Stomach (tissue), 9 donors: Measurements from ENCODE around the gene ANO5. TPM values are rescaled to one million over a fixed set of nuclear protein-coding genes. Genes with fewer than 3 reads are reported as not detected.
"Not testable (repeated sequence)": the region's sequence is repeated elsewhere in the genome, so short reads cannot be mapped to it uniquely, and the experiment has no call there.

Source experiments
- DNase-seq, 2 donors: peaks; one replicate each; pipeline versions ENCODE4 v3.0.0 to v3.0.0-alpha.2; 2013 to 2019
- H3K27ac ChIP-seq, 5 donors: fragments of 200-600 bp in 4 of 5; sonication (generic) in 4 of 5; one replicate each; pipeline ENCODE4 v1.5.1; 2013 to 2019; ENCODE audit warnings: mild to moderate bottlenecking in 1 of 5, moderate library complexity in 1 of 5
- H3K27me3 ChIP-seq, 3 donors: fragments of 200-600 bp; sonication (generic); one replicate each; pipeline ENCODE4 v1.5.1; 2017 to 2019; ENCODE audit warnings: mixed run types in 1 of 3
- H3K36me3 ChIP-seq, 4 donors: fragments of 200-600 bp; sonication (generic); 1 replicate in 3 of 4; 2 replicates in 1 of 4; pipeline ENCODE4 v1.5.1; 2016 to 2019
- H3K4me1 ChIP-seq, 4 donors: fragments of 200-600 bp; sonication (generic); one replicate each; pipeline ENCODE4 v1.5.1; 2016 to 2019
- H3K4me3 ChIP-seq, 4 donors: fragments of 200-600 bp; sonication (generic) in 3 of 4; one replicate each; pipeline ENCODE4 v1.5.1; 2016 to 2019; ENCODE audit warnings: mild to moderate bottlenecking in 1 of 4
- H3K9me3 ChIP-seq, 4 donors: fragments of 200-600 bp; sonication (generic); one replicate each; pipeline ENCODE4 v1.5.1; 2016 to 2019
- EP300 ChIP-seq: sonication (generic); formaldehyde crosslinking; IDR thresholded peaks from one replicate; pipeline ENCODE4 v1.6.1; 2017; ENCODE audit warnings: antibody characterized with exemption
- POLR2A ChIP-seq, 4 donors: fragments of 450-650 bp; IDR thresholded peaks; one replicate each; pipeline ENCODE4 v1.6.1; 2016; ENCODE audit warnings: antibody characterized with exemption in 4 of 4, control low read depth in 2 of 4, mild to moderate bottlenecking in 1 of 4, moderate library complexity in 1 of 4
- POLR2AphosphoS5 ChIP-seq, 3 donors: sonication (generic); formaldehyde crosslinking; IDR thresholded peaks; one replicate each; pipeline ENCODE4 v1.6.1; 2016; ENCODE audit warnings: antibody characterized with exemption in 3 of 3
- WGBS, 5 donors: extraction: QIAGEN DNeasy Blood & Tissue Kit in 3 of 5; methylation state at CpG; one replicate each; pipeline versions ENCODE4 v1.1.5 to v1.1.7; 2013 to 2018; 5-methylcytosine and 5-hydroxymethylcytosine counted together
- intact Hi-C: fragments of 100-400 bp; cut with DNase I; formaldehyde crosslinking; loops from one replicate; pipeline ENCODE4 v1.15.1; 2023; ENCODE audit warnings: low total_unique reads
- polyA plus RNA-seq, 3 donors: library from polyadenylated mRNA; stranded (reverse); fragments of 200-250 nt; gene quantifications; one replicate each; pipeline ENCODE4 v1.2.3, GENCODE V29; 2013
- total RNA-seq, 5 donors: library from RNA; depleted of rRNA; stranded (reverse); fragments of >200 nt; gene quantifications; one replicate each; pipeline versions ENCODE4 v1.1.0 to v1.2.3, GENCODE V29; 2014 to 2016
- TF ChIP-seq, protein P1 (sequence below), 7 experiments: fragments of 450-650 bp in 4 of 7; fragments of 200-600 bp in 3 of 7; sonication (generic) in 3 of 7; IDR thresholded peaks; one replicate each; pipeline ENCODE4 v1.5.1; 2016 to 2019; ENCODE audit warnings: antibody characterized with exemption in 7 of 7, control low read depth in 2 of 7, mild to moderate bottlenecking in 1 of 7
- donor health status: healthy with polysubstance abuse.
- donor health status: Bipolar disorder and iron deficiency.
- donor health status: healthy.

Gene ANO5
- total and polyA plus RNA-seq, 8 donors = 0.62 to 14.1 (median 4.1) TPM

DNA sequence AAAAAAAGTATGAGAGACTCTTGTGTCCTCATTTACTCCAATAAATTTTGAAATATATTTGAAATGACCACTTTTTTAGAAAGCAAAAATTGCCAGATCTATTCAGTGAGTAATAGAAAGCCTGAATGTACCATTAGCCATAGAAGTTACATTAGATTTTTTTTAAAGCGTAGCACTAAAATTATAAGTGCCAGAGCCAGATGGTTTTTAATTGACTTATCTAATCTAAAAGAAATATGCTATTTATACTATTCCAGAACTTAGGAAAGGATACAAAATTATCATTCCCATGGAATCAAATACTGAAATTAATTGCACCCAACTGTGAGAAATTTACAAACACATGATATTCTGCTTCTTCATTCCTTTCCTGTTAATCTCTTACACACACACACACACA, 80.9 kb downstream of the ANO5 start:
- TF ChIP-seq, protein P1, sequence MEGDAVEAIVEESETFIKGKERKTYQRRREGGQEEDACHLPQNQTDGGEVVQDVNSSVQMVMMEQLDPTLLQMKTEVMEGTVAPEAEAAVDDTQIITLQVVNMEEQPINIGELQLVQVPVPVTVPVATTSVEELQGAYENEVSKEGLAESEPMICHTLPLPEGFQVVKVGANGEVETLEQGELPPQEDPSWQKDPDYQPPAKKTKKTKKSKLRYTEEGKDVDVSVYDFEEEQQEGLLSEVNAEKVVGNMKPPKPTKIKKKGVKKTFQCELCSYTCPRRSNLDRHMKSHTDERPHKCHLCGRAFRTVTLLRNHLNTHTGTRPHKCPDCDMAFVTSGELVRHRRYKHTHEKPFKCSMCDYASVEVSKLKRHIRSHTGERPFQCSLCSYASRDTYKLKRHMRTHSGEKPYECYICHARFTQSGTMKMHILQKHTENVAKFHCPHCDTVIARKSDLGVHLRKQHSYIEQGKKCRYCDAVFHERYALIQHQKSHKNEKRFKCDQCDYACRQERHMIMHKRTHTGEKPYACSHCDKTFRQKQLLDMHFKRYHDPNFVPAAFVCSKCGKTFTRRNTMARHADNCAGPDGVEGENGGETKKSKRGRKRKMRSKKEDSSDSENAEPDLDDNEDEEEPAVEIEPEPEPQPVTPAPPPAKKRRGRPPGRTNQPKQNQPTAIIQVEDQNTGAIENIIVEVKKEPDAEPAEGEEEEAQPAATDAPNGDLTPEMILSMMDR (IDR thresholded peaks at IDR 0.05) = no peak
- TF ChIP-seq POLR2AphosphoS5 (IDR thresholded peaks at IDR 0.05) (no peak), POLR2A (IDR thresholded peaks at IDR 0.05) (no peak), EP300 (no peak)
- DNase-seq = no peak
- intact Hi-C loops = no loop called here
- Histone ChIP-seq H3K4me3 (no peak overlapping the region), H3K27ac (no peak overlapping the region), H3K36me3 (peaks cover 0 to 18% (median 9%) of the 10 kb centered on the region in 4 donors), H3K4me1 (peaks cover 0 to 11% (median 0%) of the 10 kb centered on the region in 4 donors), H3K27me3 (no peaks in the 10 kb centered on the region), H3K9me3 (no peaks in the 10 kb centered on the region)
- 92 to 97% (median 96%) methylated on average over 1 of the region's 1 CpG for WGBS, 5 donors

DNA sequence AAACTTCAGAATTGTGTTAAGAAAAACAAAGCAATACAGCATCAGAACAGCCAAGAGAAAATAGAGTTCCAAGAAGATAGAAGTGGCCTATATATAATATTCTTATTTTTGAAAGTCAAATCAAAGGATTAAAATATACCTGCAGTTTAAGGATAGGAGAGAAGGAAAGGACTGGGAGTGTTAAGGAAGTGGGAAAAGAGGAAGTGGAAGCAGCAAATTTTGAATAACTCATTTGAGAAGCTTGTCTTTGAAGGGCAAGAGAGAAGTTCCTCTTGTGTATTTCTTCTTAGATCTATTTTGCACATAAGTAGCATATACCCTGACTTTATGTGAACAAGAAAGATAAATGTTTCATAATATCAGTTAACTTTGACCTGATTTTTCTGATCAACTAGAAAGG, 82.7 kb downstream of the ANO5 start:
- intact Hi-C loops = no loop called here
- H3K4me1 ChIP-seq = peaks cover 0 to 11% (median 0%) of the 10 kb centered on the region in 4 donors
- peaks cover 0 to 13% (median 6%) of the 10 kb centered on the region in 4 donors for H3K36me3 ChIP-seq
- no peaks in the 10 kb centered on the region for H3K9me3 ChIP-seq
- no peak for DNase-seq
- TF ChIP-seq, protein P1 (IDR thresholded peaks at IDR 0.05) = no peak
- TF ChIP-seq POLR2A (IDR thresholded peaks at IDR 0.05) (no peak), EP300 (no peak), POLR2AphosphoS5 (IDR thresholded peaks at IDR 0.05) (no peak)
- no peak overlapping the region for H3K4me3 ChIP-seq
- no peak overlapping the region for H3K27ac ChIP-seq
- H3K27me3 ChIP-seq = no peaks in the 10 kb centered on the region

DNA sequence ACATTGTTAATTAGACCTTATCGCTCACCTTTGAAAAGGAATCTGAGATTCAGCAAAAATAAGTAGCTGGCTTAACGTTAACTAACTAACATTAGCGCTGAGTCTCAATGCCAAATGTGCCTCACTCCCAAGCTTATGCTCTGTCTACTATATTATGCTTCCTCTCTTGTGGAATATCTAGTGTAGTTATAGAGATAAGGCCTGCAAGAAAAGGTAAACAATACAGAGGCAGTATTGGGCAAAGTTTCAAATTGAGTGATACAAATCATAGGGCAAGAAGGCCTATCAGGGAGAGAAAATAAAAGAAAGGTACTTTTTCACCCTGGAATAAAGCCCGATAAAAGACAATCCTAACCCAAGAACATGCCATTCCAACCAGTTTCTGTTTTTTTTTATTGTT, 83.7 kb downstream of the ANO5 start:
- WGBS, 5 donors = 36 to 71% (median 43%) methylated on average over 4 of the region's 4 CpGs
- no peaks in the 10 kb centered on the region for H3K27me3 ChIP-seq
- H3K27ac ChIP-seq = no peak overlapping the region
- TF ChIP-seq POLR2A (IDR thresholded peaks at IDR 0.05) (no peak), EP300 (no peak), POLR2AphosphoS5 (IDR thresholded peaks at IDR 0.05) (no peak)
- TF ChIP-seq, protein P1 (IDR thresholded peaks at IDR 0.05) = no peak
- no peak overlapping the region for H3K4me3 ChIP-seq
- peaks cover 0 to 11% (median 0%) of the 10 kb centered on the region in 4 donors for H3K4me1 ChIP-seq
- peaks cover 0 to 8% (median 3%) of the 10 kb centered on the region in 4 donors for H3K36me3 ChIP-seq
- no peaks in the 10 kb centered on the region for H3K9me3 ChIP-seq
- intact Hi-C loops = no loop called here
- DNase-seq = peak in 1 of 2 donors; percentile 7

DNA sequence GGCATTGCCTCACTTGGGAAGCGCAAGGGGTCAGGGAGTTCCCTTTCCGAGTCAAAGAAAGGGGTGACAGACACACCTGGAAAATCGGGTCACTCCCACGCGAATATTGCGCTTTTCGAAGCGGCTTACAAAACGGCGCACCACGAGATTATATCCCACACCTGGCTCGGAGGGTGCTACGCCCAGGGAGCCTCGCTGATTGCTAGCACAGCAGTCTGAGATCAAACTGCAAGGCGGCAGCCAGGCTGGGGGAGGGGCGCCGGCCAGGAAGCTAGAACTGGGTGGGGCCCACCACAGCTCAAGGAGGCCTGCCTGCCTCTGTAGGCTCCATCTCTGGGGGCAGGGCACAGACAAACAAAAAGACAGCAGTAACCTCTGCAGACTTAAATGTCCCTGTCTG, 92.1 kb downstream of the ANO5 start:
- H3K27ac ChIP-seq, H3K4me3 ChIP-seq, H3K4me1 ChIP-seq, intact Hi-C loops, DNase-seq, H3K27me3 ChIP-seq, H3K36me3 ChIP-seq: not testable (repeated sequence)
- H3K9me3 ChIP-seq = peaks cover 0 to 15% (median 0%) of the 10 kb centered on the region in 4 donors
- 91 to 96% (median 92%) methylated on average over 17 of the region's 17 CpGs for WGBS, 5 donors

DNA sequence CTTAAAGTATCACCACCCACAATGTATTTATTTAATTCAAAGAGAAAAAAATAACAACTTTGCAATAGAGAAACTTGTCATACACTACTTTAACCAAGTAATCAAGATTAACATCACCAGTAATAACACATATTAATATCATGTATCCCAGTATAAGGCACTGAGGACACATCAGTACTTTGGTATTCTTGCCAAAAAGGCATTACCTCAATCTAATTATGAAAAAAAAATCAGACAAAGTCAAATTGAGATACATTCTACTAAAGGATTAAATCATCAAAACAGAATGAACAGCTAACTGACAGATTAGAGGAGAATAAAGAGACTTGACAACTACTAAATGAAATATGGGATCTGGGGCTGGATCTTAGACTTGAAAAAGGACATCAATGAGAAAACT, 109.5 kb downstream of the ANO5 start:
- Histone ChIP-seq H3K4me3 (no peak overlapping the region), H3K27ac (no peak overlapping the region), H3K9me3 (no peaks in the 10 kb centered on the region), H3K36me3 (no peaks in the 10 kb centered on the region), H3K4me1 (no peaks in the 10 kb centered on the region), H3K27me3 (no peaks in the 10 kb centered on the region)
- intact Hi-C loops = no loop called here
- TF ChIP-seq, protein P1 (IDR thresholded peaks at IDR 0.05) = no peak
- TF ChIP-seq EP300 = no peak
- no peak for DNase-seq
